HFFc6 (cell line): ENCODE data around the gene ALOXE3. TPM values are rescaled to one million over a fixed set of nuclear protein-coding genes. Genes with fewer than 3 reads are reported as not detected.

Experiments
- DNase-seq: peaks from one replicate; pipeline ENCODE4 v3.0.0-alpha.2; 2018
- H3K27ac Mint-ChIP-seq: 2 replicates; pipeline ENCODE4 v1.8.0; 2020; ENCODE audit warnings: mild to moderate bottlenecking, mixed read lengths
- H3K27me3 Mint-ChIP-seq: 2 replicates; pipeline ENCODE4 v1.8.0; 2021; ENCODE audit warnings: mild to moderate bottlenecking, moderate library complexity, mixed read lengths; ENCODE audit not compliant: insufficient read depth
- H3K36me3 Mint-ChIP-seq: 2 replicates; pipeline ENCODE4 v1.8.0; 2021; ENCODE audit warnings: low read depth, mixed read lengths
- H3K4me1 Mint-ChIP-seq: 2 replicates; pipeline ENCODE4 v1.8.0; 2020; ENCODE audit warnings: low read depth, mixed read lengths
- H3K4me3 Mint-ChIP-seq: 2 replicates; pipeline ENCODE4 v1.8.0; 2020; ENCODE audit warnings: mild to moderate bottlenecking, moderate library complexity, mixed read lengths
- H3K9me3 Mint-ChIP-seq: 2 replicates; pipeline ENCODE4 v1.8.0; 2020; ENCODE audit warnings: mild to moderate bottlenecking, mixed read lengths
- microRNA-seq: library from miRNA; unstranded; fragments of <30 nt; microRNA quantifications from one replicate; pipeline ENCODE4, GENCODE V29; 2019
- total RNA-seq, 6 experiments: library from RNA; stranded (reverse); fragmentation: NEBNext Ultra II Directional; extraction: Animal tissue kit (Norgen Biotek cat#: 25700); gene quantifications; 2 replicates in 1 of 6; 3 replicates in 5 of 6; pipeline ENCODE4 v1.2.3, GENCODE V29; 2021
- TF ChIP-seq, protein P1 (sequence below): fragments of 200-600 bp; sonication (generic); IDR thresholded peaks from 2 replicates; pipeline ENCODE4 v1.5.0; 2021; ENCODE audit warnings: antibody characterized with exemption, mild to moderate bottlenecking

ALOXE3 gene
- total RNA-seq, 6 experiments from 2014 or later = 0.14 to 0.30 (median 0.21) TPM

DNA sequence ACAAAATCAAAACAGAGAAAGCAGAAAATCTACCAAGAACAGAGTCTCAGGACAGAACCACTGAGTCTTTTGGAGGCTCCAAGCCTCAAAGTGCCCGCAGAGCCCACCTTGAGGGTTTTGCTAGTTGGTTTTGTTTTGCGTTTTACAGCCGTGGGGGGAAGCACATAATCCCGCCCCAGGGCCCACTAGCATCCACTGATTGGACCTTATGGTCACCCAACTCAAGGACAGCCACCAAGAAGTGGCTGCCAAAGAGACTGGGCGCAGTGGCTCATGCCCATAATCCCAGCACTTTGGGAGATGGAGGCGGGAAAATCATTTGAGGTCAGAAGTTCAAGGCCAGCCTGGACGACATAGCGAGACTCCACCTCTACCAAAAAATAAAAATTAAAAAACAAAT, 69.6 kb downstream of the ALOXE3 start:
- Mint-ChIP-seq H3K9me3 (no peaks in the 10 kb centered on the region), H3K4me3 (no peak overlapping the region), H3K36me3 (no peaks in the 10 kb centered on the region), H3K4me1 (no peaks in the 10 kb centered on the region), H3K27ac (no peak overlapping the region), H3K27me3 (peaks cover 38% of the 10 kb centered on the region)
- no peak for DNase-seq
- TF ChIP-seq, protein P1, sequence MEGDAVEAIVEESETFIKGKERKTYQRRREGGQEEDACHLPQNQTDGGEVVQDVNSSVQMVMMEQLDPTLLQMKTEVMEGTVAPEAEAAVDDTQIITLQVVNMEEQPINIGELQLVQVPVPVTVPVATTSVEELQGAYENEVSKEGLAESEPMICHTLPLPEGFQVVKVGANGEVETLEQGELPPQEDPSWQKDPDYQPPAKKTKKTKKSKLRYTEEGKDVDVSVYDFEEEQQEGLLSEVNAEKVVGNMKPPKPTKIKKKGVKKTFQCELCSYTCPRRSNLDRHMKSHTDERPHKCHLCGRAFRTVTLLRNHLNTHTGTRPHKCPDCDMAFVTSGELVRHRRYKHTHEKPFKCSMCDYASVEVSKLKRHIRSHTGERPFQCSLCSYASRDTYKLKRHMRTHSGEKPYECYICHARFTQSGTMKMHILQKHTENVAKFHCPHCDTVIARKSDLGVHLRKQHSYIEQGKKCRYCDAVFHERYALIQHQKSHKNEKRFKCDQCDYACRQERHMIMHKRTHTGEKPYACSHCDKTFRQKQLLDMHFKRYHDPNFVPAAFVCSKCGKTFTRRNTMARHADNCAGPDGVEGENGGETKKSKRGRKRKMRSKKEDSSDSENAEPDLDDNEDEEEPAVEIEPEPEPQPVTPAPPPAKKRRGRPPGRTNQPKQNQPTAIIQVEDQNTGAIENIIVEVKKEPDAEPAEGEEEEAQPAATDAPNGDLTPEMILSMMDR = no peak

GRCh38 chr17:8048236-8048635, 70.1 kb downstream of the ALOXE3 start:
- no peak for DNase-seq
- Mint-ChIP-seq H3K4me1 (no peaks in the 10 kb centered on the region), H3K36me3 (no peaks in the 10 kb centered on the region), H3K4me3 (no peak overlapping the region), H3K9me3 (no peaks in the 10 kb centered on the region), H3K27ac (no peak overlapping the region), H3K27me3 (peaks cover 42% of the 10 kb centered on the region)
- TF ChIP-seq, protein P1 = no peak

GRCh38 chr17:8047769-8048110, 70.6 kb downstream of the ALOXE3 start:
- no peak for DNase-seq
- TF ChIP-seq, protein P1 = no peak
- peaks cover 46% of the 10 kb centered on the region for H3K27me3 Mint-ChIP-seq
- no peaks in the 10 kb centered on the region for H3K36me3 Mint-ChIP-seq
- H3K4me1 Mint-ChIP-seq = no peaks in the 10 kb centered on the region
- no peak overlapping the region for H3K27ac Mint-ChIP-seq
- H3K9me3 Mint-ChIP-seq = no peaks in the 10 kb centered on the region
- H3K4me3 Mint-ChIP-seq = no peak overlapping the region

GRCh38 chr17:8046929-8047768, 71.2 kb downstream of the ALOXE3 start:
- Mint-ChIP-seq H3K9me3 (no peaks in the 10 kb centered on the region), H3K4me1 (no peaks in the 10 kb centered on the region), H3K27ac (no peak overlapping the region), H3K4me3 (no peak overlapping the region), H3K27me3 (peaks cover 46% of the 10 kb centered on the region), H3K36me3 (no peaks in the 10 kb centered on the region)
- TF ChIP-seq, protein P1 = no peak
- DNase-seq = no peak

DNA sequence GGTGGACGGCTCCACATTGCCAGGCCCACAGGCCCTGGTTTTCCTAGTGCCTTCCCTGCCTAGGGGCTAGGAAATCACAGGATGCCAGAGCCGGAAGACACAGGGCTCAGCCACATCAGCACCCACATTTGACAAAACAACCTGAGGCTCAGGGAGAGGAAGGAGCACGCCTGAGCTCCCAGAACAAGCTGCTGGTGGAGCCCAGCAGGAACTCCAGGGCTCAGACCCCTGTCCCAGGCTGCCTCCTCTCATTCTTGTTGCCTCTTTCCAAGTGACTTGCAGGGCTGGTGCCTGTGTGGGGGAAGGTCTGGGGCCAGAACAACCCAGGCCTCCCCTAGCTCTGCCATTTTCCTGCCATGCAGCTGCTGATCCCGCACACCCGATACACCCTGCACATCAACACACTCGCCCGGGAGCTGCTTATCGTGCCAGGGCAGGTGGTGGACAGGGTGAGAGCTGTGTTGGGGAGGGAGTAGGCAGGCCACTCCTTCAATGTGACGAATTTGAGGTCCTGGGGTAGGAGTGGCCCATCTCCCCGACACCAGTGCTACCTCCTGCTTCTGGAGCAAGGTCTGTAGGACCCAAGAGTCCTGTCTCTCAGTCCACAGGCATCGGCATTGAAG, 71.9 kb downstream of the ALOXE3 start:
- H3K4me3 Mint-ChIP-seq = no peak overlapping the region
- TF ChIP-seq, protein P1 = no peak
- H3K36me3 Mint-ChIP-seq = no peaks in the 10 kb centered on the region
- H3K9me3 Mint-ChIP-seq = no peaks in the 10 kb centered on the region
- H3K4me1 Mint-ChIP-seq = peaks cover 4% of the 10 kb centered on the region
- no peak overlapping the region for H3K27ac Mint-ChIP-seq
- DNase-seq = no peak
- H3K27me3 Mint-ChIP-seq = peaks cover 46% of the 10 kb centered on the region

Small RNA genes lying within 50 kb of the gene (microRNA-seq; reads per million reads assigned to microRNA genes)
- not detected for gene MIR4314
- not detected for gene MIR6883

Other genes with a start within 250 kb of the ALOXE3 start
- 100 to 1,000 TPM in 4 of 6 experiments, 10 to 100 TPM in 2; 83.3 to 112 (median 110) TPM for gene CHD3, start 229.7 kb downstream of the ALOXE3 start, total RNA-seq
- 1 to 10 TPM; 2.2 to 3.6 (median 3.1) TPM for gene RNF227, start 202.2 kb downstream of the ALOXE3 start, total RNA-seq
- gene KCNAB3, start 188.7 kb downstream of the ALOXE3 start, total RNA-seq = 1 to 10 TPM; 1.5 to 3.0 (median 2.3) TPM
- gene TRAPPC1, start 186.6 kb downstream of the ALOXE3 start, total RNA-seq = 100 to 1,000 TPM; 244 to 309 (median 288) TPM
- gene CNTROB, start 186.3 kb downstream of the ALOXE3 start, total RNA-seq = 10 to 100 TPM; 20.8 to 32.2 (median 28.5) TPM
- not detected for gene GUCY2D, start 115.9 kb downstream of the ALOXE3 start, total RNA-seq
- not detected for gene ALOX15B, start 79.5 kb downstream of the ALOXE3 start, total RNA-seq
- not detected for gene ALOX12B, start 30.8 kb downstream of the ALOXE3 start, total RNA-seq
- under 1 TPM; 0.24 to 0.54 (median 0.41) TPM for gene HES7, start 5.6 kb upstream of the ALOXE3 start, total RNA-seq
- 10 to 100 TPM; 18.9 to 31.8 (median 26.9) TPM for gene PER1, start 33.9 kb upstream of the ALOXE3 start, total RNA-seq
- gene VAMP2, start 44.4 kb upstream of the ALOXE3 start, total RNA-seq = 10 to 100 TPM; 37.0 to 47.6 (median 44.5) TPM
- 10 to 100 TPM; 13.8 to 18.8 (median 17.5) TPM for gene TMEM107, start 57.9 kb upstream of the ALOXE3 start, total RNA-seq
- 1 to 10 TPM; 4.4 to 6.0 (median 4.6) TPM for gene BORCS6, start 71.7 kb upstream of the ALOXE3 start, total RNA-seq
- 10 to 100 TPM; 24.5 to 43.4 (median 39.5) TPM for gene AURKB, start 92.1 kb upstream of the ALOXE3 start, total RNA-seq
- 10 to 100 TPM in 5 of 6 experiments, 1 to 10 TPM in 1; 8.8 to 14.4 (median 10.8) TPM for gene CTC1, start 129.5 kb upstream of the ALOXE3 start, total RNA-seq
- 10 to 100 TPM; 46.8 to 63.9 (median 58.8) TPM for gene PFAS, start 130.8 kb upstream of the ALOXE3 start, total RNA-seq
- 10 to 100 TPM; 27.8 to 32.2 (median 30.9) TPM for gene RANGRF, start 170.2 kb upstream of the ALOXE3 start, total RNA-seq
- gene SLC25A35, start 176.9 kb upstream of the ALOXE3 start, total RNA-seq = 1 to 10 TPM; 1.6 to 3.7 (median 3.1) TPM
- gene ARHGEF15, start 191.7 kb upstream of the ALOXE3 start, total RNA-seq = not detected
- not detected for gene ODF4, start 221.3 kb upstream of the ALOXE3 start, total RNA-seq